Fibroblast of mammary gland (primary cell): ENCODE data around the gene TSPAN19.
"Not testable (repeated sequence)": the region's sequence is repeated elsewhere in the genome, so short reads cannot be mapped to it uniquely, and the experiment has no call there.

Source experiments
- DNase-seq: peaks from one replicate; pipeline ENCODE4 v3.0.0-alpha.2; 2010; ENCODE audit warnings: low read depth
- H3K4me3 ChIP-seq: 2 replicates; pipeline ENCODE4 v1.5.1; 2011; ENCODE audit warnings: low read depth, mild to moderate bottlenecking, low read length, moderate library complexity; ENCODE audit not compliant: control insufficient read depth
- CTCF ChIP-seq: conservative IDR thresholded peaks from 2 replicates; pipeline ENCODE4 v1.5.1; 2011; ENCODE audit warnings: low read depth, low read length, inconsistent platforms; ENCODE audit not compliant: control insufficient read depth, insufficient read depth

TSPAN19 gene

GRCh38 chr12:85018098-85018497 is 18.0 kb downstream of the TSPAN19 start:
- H3K4me3 ChIP-seq, result no peak overlapping the region
- DNase-seq, result no peak
- no peak for TF ChIP-seq CTCF

- TF ChIP-seq CTCF, result no peak
- no peak for DNase-seq
- no peak overlapping the region for H3K4me3 ChIP-seq
Observed at GRCh38 chr12:85017618-85018017, 18.5 kb downstream of the TSPAN19 start.

- TF ChIP-seq CTCF, result no peak
- no peak overlapping the region for H3K4me3 ChIP-seq
- DNase-seq, result no peak
Observed at GRCh38 chr12:85017133-85017532, 18.9 kb downstream of the TSPAN19 start.

- peak; percentile 100 for DNase-seq
- TF ChIP-seq CTCF, result no peak
- H3K4me3 ChIP-seq, result no peak overlapping the region
Observed at GRCh38 chr12:85016413-85016812, 19.7 kb downstream of the TSPAN19 start.

- H3K4me3 ChIP-seq, result no peak overlapping the region
- no peak for TF ChIP-seq CTCF
- DNase-seq, result peak; percentile 92
Observed at GRCh38 chr12:85007836-85008235, 28.2 kb downstream of the TSPAN19 start.

GRCh38 chr12:85006206-85006605 is 29.9 kb downstream of the TSPAN19 start:
- H3K4me3 ChIP-seq, result no peak overlapping the region
- TF ChIP-seq CTCF, result no peak
- no peak for DNase-seq

GRCh38 chr12:85005615-85006014 is 30.5 kb downstream of the TSPAN19 start:
- DNase-seq, result no peak
- no peak for TF ChIP-seq CTCF
- H3K4me3 ChIP-seq, result no peak overlapping the region

- not testable (repeated sequence) for H3K4me3 ChIP-seq
Observed at GRCh38 chr12:85005047-85005446, 31.0 kb downstream of the TSPAN19 start.

More at GRCh38 chr12:85005047-85005446, 31.0 kb downstream of the TSPAN19 start:
- not testable (repeated sequence) for DNase-seq
